ENCODE data around the gene CTBS.
"Not testable (repeated sequence)": the region's sequence is repeated elsewhere in the genome, so short reads cannot be mapped to it uniquely, and the experiment has no call there.

The CTBS gene, protein sequence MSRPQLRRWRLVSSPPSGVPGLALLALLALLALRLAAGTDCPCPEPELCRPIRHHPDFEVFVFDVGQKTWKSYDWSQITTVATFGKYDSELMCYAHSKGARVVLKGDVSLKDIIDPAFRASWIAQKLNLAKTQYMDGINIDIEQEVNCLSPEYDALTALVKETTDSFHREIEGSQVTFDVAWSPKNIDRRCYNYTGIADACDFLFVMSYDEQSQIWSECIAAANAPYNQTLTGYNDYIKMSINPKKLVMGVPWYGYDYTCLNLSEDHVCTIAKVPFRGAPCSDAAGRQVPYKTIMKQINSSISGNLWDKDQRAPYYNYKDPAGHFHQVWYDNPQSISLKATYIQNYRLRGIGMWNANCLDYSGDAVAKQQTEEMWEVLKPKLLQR

DNA sequence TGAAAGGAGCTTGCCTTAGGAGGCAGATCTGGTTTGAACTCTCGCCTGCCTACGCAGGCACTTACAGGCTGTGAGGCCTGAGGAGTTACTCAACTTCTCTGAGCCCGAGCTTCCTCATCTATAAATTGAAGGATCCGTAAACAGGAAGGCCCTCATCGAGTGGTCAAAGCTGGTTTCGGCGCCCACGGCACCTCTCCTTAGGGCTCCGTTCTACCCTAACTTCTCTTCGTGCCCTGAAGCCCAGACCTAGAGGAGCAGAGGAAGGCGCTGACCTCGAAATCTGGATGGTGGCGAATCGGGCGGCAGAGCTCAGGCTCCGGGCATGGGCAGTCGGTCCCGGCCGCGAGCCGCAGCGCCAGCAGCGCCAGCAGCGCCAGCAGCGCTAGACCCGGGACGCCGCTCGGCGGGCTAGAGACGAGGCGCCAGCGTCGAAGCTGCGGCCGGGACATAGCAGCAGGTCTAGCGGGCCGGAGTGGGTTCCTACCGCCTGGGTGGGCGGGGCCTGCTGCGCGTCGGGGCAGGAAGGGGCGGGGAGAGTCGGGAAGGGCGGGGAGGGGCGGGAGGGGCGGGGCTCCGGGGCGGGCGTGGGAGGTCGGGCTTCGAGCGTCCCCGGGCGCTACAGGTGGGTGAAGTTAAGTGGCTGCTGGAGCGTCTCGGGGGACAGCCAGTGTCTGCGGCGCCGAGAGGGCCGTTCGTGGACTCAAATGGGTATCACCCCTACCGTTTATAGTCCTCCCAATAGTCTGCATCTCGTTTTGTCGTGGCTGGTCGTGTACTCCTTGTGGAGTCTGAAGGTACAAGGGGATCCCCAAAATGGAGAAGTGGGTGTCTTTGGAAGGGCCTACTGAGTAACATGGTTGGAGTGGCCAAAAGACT lies at the start of gene CTBS:
CTBS (minus strand) TSS at position 474 of the 876 bp plus-strand sequence; CDS start at position 449, 25 bp downstream.
- peak; percentile 74 for DNase-seq

DNA sequence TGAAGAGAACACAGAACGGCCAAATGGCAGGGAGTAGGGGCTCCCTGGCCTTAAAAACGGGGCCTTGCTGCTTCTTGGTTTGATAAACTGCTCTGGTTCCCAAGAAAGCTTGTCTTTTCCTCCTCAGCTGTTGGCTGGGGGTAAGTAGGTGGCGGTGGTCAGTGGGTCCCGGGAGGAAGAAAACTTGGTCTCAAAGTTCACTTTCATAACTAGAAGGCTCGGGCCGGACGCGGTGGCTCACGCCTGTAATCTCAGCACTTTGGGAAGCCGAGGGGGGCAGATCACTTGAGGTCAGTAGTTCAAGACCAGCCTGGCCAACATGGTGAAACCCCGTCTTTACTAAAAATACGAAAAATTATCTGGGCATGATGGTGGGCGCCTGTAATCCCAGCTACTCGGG lies 47.3 kb upstream of the CTBS start:
- no peak for DNase-seq

DNA sequence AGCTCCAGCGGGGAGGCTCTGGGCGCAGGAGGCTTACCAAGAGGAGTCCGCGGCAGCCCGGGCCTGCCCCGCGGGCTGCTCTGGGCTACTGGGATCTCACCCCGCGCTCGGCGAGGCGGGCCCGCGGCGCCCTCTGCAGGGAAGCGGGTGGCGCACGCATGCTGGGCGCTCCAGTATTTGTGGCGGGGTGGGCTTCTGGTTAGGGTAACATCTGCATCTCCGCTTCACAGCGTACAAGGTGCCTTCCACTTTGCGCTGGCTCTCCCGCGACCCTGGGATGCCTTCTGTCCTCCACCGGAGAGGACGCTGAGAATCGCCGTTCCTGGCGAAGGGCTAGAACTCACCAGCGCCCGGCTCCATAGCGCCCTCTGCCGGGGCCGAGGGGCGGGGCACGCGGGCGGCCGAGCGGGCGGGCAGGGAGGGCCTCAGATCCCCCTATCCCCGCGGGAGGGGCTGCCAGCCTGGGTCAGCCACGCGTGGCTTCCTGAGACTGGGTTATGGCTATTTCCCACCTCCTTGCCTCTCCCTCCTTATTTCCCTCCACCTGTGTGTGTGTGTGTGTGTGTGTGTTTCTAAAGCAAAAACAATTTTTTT lies 46.6 kb upstream of the CTBS start:
- peak; percentile 85 for DNase-seq

DNA sequence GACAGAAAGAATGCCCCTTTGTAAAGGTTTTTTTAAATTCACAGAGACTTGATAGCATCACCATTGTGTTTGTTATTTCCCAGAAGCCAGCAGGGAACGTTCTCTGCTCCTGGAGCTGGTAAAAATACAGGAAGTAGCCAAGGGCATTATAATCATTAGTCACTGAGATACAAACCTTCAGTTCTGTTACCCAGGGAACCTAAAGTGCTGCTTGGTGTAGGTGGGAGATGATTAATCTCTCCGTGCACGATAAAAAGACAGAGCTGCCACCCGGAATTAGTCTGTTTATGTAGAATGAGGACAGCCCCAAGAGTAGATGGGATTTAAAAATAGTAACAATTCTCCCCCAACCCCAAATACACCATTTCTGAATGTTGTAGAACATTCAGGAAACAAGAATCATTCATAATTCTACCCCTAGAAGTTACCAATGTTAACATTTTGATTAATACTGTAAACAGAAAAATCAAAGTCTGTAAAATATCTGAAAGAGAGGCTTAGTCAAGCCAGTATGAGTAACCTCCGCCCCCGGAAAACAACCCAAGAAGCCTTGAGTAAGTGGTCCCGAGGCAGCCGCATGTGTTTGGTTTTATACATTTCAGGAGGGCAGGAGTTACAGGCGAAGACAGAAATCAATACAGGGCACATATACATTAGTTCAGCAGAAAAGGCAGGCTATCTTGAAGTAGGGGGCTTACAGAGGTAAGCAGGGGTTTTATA lies 45.3 kb upstream of the CTBS start:
- peak; percentile 36 for DNase-seq

DNA sequence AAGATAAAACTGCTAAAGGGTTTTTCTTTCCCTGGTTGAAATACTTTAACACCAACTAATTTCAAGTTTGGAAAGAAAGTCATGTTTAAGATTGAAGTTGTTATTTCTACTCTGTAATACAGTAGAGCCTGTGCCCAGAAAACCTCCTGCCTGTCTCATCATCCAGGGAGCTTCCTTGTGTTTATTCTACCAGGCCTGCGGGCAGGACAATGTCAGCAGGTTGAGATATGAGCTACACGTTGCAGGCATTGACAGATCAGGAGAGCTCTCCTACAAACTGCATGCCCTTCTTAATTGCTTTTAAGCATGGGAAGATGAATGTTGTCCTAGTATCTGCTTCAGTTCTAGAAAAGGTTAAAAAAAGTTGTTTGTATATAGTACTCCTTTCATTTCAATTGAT lies 43.1 kb upstream of the CTBS start:
- no peak for DNase-seq

DNA sequence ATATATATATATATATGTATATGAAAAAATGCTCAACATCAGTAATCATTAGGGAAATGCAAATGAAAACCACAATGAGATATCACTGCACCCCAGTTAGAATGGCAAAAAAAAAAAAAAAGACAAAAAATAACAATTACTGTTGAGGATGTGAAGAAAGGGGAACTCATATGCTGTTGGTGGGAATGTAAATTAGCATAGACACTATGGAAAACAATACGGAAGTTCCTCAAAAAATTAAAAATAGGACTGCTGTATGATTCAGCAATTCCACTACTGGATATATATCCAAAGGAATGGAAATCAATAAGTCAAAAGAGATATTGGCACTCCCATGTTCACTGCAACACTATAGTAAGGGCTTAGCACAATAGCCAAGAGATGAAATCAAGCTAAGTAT lies 41.5 kb upstream of the CTBS start:
- DNase-seq: no peak

DNA sequence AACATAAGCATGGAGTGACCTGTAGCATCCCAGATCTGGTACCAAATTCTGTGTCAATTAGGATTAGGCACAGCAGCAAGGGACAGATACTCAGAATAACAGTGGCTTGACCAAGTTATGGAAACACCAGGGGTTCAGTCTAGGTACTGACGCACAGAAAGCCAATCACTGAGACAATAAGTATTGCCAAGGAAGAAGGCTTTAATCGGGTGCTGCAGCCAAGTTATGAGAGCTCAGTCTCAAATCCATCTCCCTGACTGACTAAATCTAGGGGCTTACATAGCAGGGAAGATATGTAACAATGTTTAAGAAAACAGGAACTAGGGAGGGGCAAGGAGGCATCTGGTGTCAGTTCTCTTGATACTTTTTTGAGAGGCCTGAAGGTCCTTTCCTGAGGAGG lies 39.6 kb upstream of the CTBS start:
- no peak for DNase-seq

DNA sequence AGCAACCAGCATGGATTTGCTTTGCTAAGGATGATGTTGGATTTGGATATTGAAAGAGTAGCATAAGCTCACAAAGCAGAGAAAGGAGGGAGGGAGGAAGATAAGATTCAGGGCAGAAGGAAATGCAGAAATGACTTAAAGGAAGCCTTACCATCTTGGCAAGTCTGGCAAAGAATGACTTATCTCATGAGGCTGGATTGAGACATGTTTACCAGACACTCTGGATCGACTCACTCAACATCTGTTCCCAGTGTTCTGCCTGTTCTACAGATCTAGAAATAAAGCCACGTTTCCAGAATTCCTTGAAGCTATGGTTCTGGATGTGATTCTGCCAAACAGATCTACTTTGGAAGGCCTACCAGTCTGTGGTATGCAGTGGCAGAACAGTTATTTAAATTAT lies 38.8 kb upstream of the CTBS start:
- no peak for DNase-seq

DNA sequence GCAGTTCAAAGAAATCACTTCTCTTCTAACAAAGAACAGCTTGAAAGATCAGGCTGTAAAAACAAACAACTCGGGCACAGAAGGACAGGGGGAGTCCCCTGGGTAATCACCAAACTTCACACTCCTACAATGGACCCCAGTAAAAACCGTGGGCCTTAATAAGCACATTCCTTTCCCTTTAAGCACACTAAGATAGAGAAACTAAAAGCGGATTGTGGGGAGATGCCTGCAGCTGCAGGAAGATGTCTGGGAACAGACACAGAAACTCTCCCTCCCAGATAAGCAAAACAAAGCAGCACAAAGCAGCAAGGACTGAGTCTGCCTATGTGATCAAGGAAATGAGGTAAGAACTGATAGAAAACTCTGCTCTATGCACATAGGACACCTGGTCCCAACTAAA lies 37.6 kb upstream of the CTBS start:
- no peak for DNase-seq

DNA sequence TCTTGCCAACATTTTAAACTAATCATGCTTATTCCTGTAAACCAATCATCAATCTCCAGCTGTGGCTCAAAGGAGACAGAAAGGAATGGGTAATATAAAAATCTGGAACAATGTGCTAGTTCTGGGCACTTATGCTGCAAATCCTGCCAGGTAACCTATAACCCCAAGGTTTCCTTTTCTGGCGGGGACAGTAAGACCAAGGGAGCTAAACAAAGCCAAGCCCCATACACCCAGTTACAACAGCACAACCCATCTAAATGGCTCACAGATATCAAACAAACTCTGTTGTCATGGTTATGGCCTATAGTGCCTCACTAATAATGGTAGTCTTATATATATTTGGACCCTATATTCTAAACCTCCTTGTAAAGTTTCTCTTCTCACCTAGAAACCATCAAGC lies 36.9 kb upstream of the CTBS start:
- DNase-seq: no peak

DNA sequence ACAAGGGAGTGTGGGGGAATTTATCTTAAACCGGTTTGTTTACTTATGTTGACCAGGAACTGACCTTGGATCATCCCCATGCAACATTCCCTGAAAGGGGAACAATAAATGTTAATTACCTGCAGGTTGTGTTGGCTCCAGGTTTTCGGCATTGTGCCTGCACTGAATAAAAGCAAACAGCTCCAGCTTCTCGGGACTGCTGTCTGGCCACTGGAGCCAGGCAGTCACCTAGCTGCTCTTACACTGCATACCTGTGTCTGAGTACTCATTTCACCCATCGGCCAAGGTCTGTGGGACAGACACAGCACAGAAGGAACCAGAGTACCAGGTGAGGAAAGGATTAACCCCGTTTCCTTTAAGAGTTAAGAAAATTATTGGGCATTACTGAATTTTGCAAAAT lies 32.7 kb upstream of the CTBS start:
- no peak for DNase-seq

DNA sequence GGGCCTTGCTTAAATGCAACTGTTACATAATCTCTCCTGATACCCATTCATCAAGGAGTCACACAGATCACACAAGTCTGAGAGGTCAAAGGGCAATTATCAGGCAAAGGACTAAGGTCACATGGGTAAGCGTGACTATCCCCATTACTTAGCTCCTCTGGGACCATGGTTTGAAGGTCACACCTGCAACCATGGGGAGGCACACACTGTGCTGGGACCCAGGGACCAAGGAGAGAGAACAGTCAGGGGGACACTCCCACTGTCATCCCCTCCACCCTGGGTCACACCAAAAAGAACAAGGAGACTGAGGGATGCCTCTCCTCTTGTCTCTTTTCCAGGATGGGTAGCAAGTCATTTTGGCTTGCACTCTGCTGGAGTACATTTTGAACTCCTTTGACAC lies 30.9 kb upstream of the CTBS start:
- DNase-seq: no peak

DNA sequence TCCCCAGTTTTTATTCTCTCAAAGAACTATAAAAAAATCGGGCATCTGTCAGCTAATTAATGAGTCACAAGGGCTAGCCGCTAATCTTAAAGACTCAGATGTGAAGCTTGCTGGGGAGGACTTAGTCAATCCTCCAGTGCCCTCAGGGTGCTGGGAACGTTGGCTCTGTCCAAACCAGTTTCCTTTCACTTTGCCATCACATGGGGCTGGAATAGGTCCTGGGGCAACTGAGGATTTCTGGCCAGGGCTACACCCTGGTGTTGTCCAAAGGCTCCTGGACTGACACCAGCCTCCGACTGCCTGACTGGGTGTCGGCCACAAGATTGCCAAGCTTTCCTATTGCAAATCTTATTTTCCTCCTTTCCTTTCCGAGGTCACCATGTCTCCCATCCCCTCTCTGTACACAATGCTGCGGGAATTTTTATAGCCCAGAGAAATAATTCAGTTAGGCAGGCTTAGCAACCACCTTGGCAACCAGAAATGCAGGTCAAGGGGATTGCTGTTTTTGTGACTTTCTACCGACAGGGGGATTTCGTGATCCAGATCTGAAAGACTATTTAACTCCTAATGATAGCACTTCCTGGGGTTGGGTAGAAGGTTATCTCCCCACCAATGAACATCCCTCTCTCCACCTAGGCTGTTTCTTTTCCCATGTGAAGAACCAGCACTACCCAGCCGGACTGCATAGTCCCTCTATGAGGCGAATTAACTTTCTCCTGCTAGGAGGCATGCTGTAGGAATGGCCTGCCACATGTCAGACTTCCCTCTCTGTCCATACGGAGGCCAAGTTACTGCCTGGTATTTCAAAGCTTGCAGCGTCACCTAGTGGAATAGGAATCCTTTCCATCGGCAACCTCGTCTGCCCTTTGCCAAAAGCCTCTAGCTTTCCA lies 29.9 kb upstream of the CTBS start:
- DNase-seq: no peak

DNA sequence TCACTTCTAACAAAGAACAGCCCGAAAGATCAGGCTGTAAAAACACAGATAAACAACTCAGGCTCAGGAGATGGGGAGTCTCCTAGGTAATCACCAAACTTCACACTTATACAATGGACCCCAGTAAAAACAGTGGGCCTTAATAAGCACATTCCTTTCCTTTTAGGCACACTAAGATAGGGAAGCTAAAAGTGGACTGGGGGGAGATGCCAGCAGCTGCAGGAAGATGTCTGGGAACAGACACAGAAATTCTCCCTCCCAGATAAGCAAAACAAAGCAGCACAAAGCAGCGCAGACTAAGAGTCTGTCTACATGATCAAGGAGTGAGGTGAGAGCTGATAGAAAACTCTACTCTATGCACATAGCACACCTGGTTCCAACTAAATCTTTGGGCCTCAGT lies 29.0 kb upstream of the CTBS start:
- DNase-seq: no peak

DNA sequence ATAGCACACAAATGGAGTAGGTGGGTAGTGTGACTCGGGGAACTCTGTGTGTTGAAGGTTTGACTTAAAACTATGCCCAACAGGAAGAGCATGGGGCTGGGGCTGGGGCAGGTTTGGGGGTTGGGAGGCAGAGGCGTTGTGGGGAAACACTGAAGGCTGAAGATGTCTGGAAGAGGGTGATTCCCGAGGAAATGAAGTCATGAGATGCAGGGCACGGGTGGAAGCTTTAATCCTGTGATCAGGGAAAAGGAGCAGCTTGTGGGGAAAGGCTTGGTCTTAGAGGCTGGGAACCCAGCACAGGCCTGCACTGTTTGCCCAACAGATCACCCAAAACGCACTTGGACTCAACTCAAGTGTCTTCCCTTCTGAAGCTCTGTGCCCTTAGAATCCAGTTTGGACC lies 26.6 kb upstream of the CTBS start:
- no peak for DNase-seq

DNA sequence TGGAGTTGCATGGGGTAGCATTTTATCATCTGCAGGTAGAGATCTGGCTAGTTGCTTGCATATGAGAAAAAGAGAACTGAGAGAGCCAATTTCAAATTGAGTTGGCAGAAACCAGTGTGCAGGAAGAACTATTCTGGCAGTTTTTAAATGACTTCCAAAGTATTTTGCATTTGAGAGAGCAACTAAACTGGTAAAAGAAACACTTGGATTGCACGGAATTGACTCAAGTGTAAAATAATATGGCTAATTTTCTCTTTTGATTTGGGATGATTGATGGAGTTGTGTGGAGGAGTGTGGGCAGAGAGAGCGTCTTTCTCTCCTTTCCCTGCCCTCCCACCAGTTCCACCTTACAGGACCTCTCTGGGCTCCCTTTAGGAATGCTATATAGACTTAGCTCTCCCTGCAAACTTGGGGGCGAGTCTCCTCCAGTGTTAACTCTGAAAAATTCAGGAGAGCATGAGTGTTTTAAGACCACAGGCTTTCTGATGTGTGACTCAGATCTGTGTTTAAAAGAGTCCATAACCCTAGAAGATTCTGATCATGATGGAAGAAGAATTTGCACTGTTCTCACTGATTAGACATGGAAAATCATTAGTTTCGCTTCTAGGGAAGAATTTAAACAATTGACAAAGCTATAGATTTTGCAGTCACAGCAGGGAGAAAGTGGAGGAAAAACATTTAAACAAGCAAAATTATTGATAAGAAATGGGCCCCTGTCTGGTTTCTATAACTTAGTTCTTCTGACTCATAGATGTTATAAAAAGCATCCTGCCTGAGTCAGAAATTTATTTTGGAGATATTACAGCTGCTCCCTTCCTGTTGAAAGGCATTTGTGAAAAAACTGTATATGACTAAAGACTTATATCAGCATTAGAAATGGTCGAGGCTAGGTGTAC lies 24.9 kb upstream of the CTBS start:
- no peak for DNase-seq

DNA sequence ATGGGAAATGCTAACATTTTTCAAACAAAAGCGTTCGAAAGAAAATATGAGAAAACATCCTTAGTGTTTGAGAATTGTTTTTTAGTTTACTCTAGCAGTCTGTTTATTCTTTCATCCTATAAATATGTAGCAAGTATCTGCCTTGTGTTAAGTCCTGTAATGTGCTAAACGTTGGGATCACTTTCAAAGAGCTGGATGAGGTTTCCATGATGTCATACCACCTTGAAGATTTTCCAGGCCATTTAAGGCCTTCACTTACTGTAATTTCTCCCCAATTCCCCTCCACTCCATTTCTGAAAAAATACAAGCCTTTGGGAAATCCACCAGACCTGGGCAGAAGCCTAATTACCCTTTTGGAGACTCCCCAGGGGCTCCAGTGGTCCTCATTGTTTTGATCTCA lies 24.2 kb upstream of the CTBS start:
- DNase-seq: no peak

DNA sequence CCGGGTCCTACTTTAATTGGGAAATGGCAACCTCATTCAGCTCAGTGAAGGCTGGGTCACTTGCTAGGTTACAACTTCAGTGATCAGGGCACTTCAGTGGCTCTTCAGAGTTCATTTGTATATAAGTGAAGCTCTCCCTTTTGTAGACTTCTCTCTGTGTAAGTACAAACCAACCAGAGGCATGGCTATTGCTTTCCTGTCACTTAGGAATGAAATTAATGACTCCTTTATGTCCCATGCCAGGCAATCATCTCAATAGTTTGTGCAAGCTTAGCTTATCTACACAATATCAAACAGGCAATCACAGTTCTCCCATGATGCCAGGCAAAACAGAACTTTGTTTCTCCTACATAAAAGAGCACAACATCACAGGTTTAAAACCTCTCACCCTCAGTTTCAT lies 22.8 kb upstream of the CTBS start:
- DNase-seq: no peak

DNA sequence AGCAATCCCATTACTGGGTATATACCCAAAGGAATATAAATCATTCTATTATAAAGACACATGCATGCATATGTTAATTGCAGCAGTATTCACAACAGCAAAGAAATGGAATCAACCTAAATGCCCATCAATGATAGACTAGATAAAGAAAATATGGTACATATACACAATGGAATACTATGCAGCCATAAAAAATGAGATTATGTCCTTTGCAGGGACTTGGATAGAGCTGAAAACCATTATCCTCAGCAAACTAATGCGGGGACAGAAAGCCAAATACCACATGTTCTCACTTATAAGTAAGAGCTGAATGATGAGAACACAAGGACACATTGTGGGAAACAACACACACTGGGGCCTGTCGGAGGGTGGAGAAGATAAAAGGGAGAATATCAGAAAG lies 20.7 kb upstream of the CTBS start:
- DNase-seq: not testable (repeated sequence)

DNA sequence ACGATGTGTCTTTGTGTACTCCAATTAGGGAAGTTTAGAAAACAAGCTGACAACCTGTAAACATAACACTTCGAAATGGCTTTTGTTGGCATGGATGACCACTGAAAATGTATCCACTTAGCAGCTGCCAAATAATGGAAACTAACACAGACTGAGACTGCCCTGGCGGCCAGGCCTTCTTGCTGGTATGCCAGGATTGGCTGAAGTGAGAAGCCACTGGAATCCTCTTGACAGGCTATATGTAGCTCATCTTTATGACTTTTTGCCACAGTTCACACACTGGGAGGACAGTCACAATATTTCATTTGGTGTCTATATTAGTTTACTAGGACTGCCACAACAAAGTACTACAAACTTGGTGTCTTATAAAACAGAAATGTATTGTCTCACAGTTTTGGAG lies 12.9 kb upstream of the CTBS start:
- no peak for DNase-seq

DNA sequence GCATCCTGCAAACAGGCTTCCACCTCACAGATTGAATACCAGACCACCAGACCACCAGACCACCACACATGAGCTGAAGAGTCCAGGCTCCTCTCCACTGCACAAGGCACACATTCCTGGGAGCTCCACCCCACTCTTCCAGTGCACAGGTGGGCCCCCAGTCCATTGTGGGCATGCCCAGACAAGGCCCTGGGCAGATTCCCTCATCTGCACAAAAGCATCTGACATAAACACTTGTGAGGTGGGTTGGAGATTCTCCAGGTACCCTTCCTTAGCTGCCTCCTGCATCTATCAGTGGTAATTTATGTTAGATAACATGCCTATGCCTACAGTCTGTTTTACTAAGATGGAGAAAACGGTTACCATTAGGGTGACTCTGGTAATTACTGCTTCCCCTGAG lies 11.6 kb upstream of the CTBS start:
- no peak for DNase-seq

Data from NCI-H1092 treated with DMSO at 0.1 percent for 48 hours (cell line).